ENCODE measurements around the gene WDR33.

GRCh38 chr2:127674241-127675209 lies 136.4 kb downstream of the WDR33 start:
- TF ChIP-seq ZFX (CRISPR knock-in tag; IDR thresholded peaks at IDR 0.05) (no peak), EP300 (IDR thresholded peaks at IDR 0.05; ENCODE audit: low read length) (no peak), ZNF324 (CRISPR knock-in tag; IDR thresholded peaks at IDR 0.05) (no peak), PYGO2 (tag; IDR thresholded peaks at IDR 0.05) (no peak), IRF2 (CRISPR knock-in tag; IDR thresholded peaks at IDR 0.05) (no peak), FOXK2 (conservative IDR thresholded peaks at IDR 0.05 in 1 of 2, IDR thresholded peaks at IDR 0.05 in 1 of 2; ENCODE audit: low read depth in 2 of 2) (no peak), SNRNP70 (optimal IDR thresholded peaks at IDR 0.05; ENCODE audit: low read depth, low read length) (no peak), ZNF23 (CRISPR knock-in tag; IDR thresholded peaks at IDR 0.05) (no peak), ERF (CRISPR knock-in tag; IDR thresholded peaks at IDR 0.05) (no peak), ESRRB (CRISPR knock-in tag; IDR thresholded peaks at IDR 0.05; ENCODE audit: borderline replicate concordance) (no peak), MEF2A (IDR thresholded peaks at IDR 0.05; ENCODE audit: control insufficient read depth, low read depth, low read length) (no peak), TRIM28 (IDR thresholded peaks at IDR 0.05) (no peak), ZBTB33 (CRISPR knock-in tag; IDR thresholded peaks at IDR 0.05) (no peak)
